ENCODE measurements around the gene SUMF1. TPM values are rescaled to one million over a fixed set of nuclear protein-coding genes. Genes with fewer than 3 reads are reported as not detected.

SUMF1 gene
- total RNA-seq, 4 donors from 2014 or later = 15.7 to 28.9 (median 26.8) TPM

- H3K27ac ChIP-seq = peak overlapping the region in 1 of 4 donors; percentile 76
- no peak overlapping the region for H3K4me3 ChIP-seq
- no peaks in the 10 kb centered on the region for H3K9me3 ChIP-seq
- no peaks in the 10 kb centered on the region for H3K27me3 ChIP-seq
- no peak for DNase-seq
- peaks cover 0 to 26% (median 16%) of the 10 kb centered on the region in 4 donors for H3K4me1 ChIP-seq
- H3K36me3 ChIP-seq = no peaks in the 10 kb centered on the region
- no peak for TF ChIP-seq CTCF (IDR thresholded peaks at IDR 0.05)
- TF ChIP-seq POLR2A (IDR thresholded peaks at IDR 0.05) = no peak
Measured at GRCh38 chr3:4501927-4502326, 34.9 kb upstream of the SUMF1 start.

- Histone ChIP-seq H3K27me3 (no peaks in the 10 kb centered on the region), H3K36me3 (no peaks in the 10 kb centered on the region), H3K9me3 (no peaks in the 10 kb centered on the region), H3K4me1 (peaks cover 0 to 26% (median 16%) of the 10 kb centered on the region in 4 donors), H3K4me3 (no peak overlapping the region), H3K27ac (no peak overlapping the region)
- TF ChIP-seq POLR2A (IDR thresholded peaks at IDR 0.05) = no peak
- TF ChIP-seq CTCF (IDR thresholded peaks at IDR 0.05) = no peak
- no peak for DNase-seq
Measured at GRCh38 chr3:4501437-4501836, 34.4 kb upstream of the SUMF1 start.

GRCh38 chr3:4498446-4498845 is 31.4 kb upstream of the SUMF1 start:
- Histone ChIP-seq H3K27ac (no peak overlapping the region), H3K4me3 (no peak overlapping the region), H3K36me3 (no peaks in the 10 kb centered on the region), H3K4me1 (peaks cover 0 to 10% (median 1%) of the 10 kb centered on the region in 4 donors), H3K9me3 (no peaks in the 10 kb centered on the region), H3K27me3 (no peaks in the 10 kb centered on the region)
- DNase-seq = no peak
- TF ChIP-seq POLR2A (IDR thresholded peaks at IDR 0.05) = no peak
- TF ChIP-seq CTCF (IDR thresholded peaks at IDR 0.05) = no peak

GRCh38 chr3:4497843-4498324 is 30.8 kb upstream of the SUMF1 start:
- Histone ChIP-seq H3K27me3 (no peaks in the 10 kb centered on the region), H3K4me1 (peaks cover 0 to 10% (median 0%) of the 10 kb centered on the region in 4 donors), H3K4me3 (no peak overlapping the region), H3K9me3 (no peaks in the 10 kb centered on the region), H3K36me3 (no peaks in the 10 kb centered on the region), H3K27ac (no peak overlapping the region)
- no peak for DNase-seq
- no peak for TF ChIP-seq POLR2A (IDR thresholded peaks at IDR 0.05)
- TF ChIP-seq CTCF (IDR thresholded peaks at IDR 0.05) = no peak

- no peaks in the 10 kb centered on the region for H3K9me3 ChIP-seq
- DNase-seq = no peak
- peaks cover 0 to 5% (median 0%) of the 10 kb centered on the region in 4 donors for H3K4me1 ChIP-seq
- no peak overlapping the region for H3K27ac ChIP-seq
- no peaks in the 10 kb centered on the region for H3K36me3 ChIP-seq
- TF ChIP-seq CTCF (IDR thresholded peaks at IDR 0.05) (no peak), POLR2A (IDR thresholded peaks at IDR 0.05) (no peak)
- no peak overlapping the region for H3K4me3 ChIP-seq
- no peaks in the 10 kb centered on the region for H3K27me3 ChIP-seq
Measured at GRCh38 chr3:4497005-4497692, 30.1 kb upstream of the SUMF1 start.
